ENCODE measurements around the gene SARNP.

The SARNP gene

DNA sequence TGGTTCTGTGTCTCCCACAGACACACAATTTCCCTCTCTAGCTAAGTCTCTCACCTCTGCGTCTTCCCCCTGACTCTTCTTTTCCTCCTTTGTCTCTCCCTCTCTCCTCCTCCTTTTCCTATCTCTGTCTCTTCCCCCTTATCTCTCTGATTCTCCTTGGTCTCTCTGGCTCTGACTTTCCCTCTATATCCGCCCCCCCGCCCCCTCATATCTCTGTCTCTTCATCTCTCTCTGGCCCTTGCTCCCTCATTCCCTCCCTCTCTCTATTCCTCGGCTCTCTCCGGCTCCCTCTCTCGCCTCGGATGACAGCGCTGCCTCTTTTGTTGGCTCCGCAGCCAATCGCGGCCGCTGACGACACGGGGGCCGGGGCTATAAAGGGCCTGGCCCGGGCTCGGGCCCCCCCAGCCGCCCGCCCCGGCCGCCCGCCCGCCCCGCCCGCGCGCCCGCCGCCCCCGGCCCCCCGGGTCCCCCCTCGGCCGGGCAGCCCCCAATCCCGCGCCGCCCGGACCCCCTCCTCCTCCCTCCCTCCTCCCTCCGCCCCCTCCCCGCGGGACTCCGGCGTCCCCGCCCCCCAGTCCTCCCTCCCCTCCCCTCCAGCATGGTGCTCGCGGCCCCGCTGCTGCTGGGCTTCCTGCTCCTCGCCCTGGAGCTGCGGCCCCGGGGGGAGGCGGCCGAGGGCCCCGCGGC, 74.7 kb downstream of the SARNP start, which contains the start of gene GDF11:
Gene GDF11, plus strand, starts transcription at position 404 of the 687 bp plus-strand sequence. Its CDS starts 195 bp downstream, at position 599.
- peak; percentile 93 for DNase-seq (ENCODE audit: low spot score)

DNA sequence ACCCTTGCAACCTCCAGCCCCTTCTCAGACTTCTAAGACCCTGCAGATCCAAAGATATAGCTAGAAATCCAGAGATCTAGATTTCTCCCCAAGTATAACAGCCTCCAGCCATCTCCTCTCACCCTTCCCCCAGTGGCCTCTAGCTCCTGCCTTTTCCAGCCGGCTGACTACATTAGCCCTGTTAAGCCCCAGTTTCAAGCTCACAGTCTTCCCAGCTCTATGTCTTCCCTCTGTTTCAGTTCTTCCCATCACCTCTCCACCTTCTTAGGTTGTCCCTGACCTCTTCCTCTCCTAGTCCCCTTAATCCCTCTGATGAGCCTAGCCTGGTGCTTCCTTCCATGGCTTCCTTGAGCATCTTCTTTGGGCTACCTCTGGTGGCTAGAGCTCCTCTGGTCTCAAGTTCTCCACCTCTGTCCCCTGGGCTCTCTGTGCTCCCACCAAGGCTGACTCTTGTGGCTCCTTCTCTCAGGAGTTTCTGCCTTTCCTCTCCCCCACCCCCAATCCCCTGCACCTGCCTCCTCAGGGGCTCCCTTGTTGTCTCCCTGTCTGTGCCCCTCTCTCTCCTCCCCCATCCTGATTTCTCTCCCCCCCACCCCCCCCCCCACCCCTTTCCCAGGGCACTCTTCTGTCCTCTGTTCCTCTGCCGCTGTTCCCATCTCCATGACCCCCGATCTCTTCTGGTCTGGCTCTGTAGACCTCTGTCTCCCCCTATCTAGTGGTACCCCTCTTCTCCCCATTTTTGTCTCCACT, 75.4 kb downstream of the SARNP start:
- no peak for DNase-seq (ENCODE audit: low spot score)

GRCh38 chr12:55739025-55739378, 78.5 kb downstream of the SARNP start:
- no peak for DNase-seq (ENCODE audit: low spot score)

GRCh38 chr12:55738123-55739024, 79.2 kb downstream of the SARNP start:
- peak; percentile 78 for DNase-seq (ENCODE audit: low spot score)

- no peak for DNase-seq (ENCODE audit: low spot score)
Measured at GRCh38 chr12:55737581-55738122, 79.9 kb downstream of the SARNP start.

DNA sequence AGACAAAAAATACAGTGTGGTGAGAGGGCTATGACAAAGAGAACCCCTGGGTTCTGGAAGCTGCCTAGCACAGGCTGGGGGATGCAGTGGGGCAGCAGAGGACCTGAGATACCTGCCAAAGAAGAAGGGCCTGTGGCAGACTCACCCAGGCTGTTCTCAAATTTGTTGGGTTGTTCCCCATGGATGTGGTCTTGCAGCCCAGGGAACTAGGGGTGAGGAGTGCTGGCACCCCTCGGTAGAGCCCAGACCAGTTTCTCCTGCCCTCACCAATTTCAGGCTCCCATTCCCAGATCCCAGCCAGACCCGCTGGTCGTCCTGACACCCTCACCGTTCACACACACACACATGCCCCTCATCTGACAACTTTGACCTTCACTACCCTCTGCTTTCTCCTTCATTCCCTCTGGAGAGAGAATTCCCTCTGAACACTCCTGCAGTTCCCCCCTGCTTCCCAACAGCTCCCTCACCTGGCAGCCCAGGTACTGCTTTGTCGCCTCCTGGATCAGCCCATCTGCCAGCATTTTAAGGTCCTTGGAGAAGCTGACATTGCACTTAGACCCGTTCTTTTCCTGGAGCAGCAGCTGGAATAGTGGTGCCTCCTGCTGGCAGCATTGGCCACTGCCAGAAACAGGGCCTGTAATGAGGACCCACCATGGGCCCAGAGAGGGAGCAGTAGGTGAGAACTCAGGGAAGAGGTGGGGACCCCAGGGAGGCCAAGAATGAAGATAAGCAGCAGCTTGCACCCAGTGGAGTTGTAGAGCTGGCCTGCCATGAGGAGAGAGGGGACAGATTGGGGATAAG, 80.5 kb downstream of the SARNP start:
- DNase-seq (ENCODE audit: low spot score) = peak; percentile 72

DNA sequence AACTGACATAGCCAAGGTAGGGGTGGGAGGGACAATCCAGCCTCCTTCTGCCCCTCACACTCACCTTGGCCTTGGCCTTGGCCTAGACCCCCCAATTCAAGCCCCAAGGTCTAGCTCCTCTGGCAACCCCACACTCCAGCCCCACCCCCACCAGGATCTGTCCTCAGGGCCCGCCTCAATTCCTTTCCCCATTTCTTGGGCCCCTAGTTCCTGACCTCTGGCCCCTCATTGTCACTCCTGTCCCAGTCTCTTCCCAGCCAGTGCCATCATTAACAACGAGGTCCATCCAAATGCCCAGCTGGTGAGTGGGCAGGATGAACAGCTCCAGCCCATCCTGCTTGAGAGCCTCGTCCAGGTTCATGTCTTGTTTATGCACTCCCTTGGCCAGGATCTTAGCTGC, 81.4 kb downstream of the SARNP start:
- no peak for DNase-seq (ENCODE audit: low spot score)

DNA sequence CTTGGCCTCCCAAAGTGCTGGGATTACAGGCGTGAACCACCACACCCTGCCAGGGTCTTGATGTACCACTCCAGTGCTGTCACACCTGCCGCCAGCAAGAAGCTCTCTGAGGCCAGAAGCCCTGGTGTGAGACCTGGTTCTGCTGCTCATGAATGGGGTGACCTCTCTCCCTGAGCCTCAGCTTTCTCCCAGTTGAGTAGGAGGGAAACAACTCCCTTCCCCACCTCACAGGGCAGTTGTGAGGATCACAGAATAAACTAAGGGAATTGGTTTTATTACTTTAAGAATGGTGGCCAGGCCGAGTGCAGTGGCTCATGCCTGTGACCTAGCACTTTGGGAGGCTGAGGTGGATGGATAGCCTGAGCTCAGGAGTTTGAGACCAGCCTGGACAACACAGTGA, 82.9 kb downstream of the SARNP start:
- no peak for DNase-seq (ENCODE audit: low spot score)

DNA sequence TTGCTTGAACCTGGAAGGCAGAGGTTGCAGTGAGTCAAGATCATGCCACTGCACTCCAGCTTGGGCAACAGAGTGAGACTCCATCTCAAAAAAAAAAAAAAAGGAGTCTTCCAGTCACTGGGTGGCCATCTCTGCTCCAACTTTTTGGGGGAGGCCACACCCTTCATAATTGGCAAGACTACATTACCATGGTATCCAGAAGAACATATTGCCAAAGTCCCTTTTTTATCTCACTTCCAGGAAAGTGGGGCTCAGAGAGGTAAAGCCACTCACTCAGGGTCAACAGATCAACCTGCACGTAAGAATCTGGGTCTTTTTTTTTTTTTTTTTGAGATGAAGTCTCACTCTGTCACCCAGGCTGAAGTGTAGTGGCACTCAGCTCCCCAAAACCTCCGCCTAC, 83.7 kb downstream of the SARNP start:
- DNase-seq (ENCODE audit: low spot score) = no peak

DNA sequence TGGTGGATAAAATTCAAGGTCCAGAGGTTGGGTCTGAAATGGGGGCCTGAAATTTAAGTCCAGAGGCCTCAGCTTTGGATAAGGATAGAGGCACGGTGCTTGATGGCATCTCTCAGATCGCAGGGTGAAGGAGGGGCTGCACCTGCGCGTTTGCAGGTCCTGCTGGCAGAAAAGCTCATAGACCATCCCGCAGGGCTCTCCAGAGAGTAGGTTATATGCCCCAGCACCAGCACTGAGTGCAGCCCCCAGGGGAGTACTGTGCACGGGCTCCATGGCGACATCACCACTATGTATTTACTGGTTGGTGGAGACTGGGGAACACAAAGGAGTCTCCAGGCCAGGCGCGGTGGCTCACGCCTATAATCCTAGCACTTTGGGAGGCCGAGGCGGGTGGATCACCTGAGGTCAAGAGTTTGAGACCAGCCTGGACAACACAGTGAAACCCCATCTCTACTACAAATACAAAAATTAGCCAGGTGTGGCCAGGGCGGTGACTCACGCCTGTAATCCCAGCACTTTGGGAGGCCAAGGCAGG, 84.4 kb downstream of the SARNP start:
- DNase-seq (ENCODE audit: low spot score) = no peak

DNA sequence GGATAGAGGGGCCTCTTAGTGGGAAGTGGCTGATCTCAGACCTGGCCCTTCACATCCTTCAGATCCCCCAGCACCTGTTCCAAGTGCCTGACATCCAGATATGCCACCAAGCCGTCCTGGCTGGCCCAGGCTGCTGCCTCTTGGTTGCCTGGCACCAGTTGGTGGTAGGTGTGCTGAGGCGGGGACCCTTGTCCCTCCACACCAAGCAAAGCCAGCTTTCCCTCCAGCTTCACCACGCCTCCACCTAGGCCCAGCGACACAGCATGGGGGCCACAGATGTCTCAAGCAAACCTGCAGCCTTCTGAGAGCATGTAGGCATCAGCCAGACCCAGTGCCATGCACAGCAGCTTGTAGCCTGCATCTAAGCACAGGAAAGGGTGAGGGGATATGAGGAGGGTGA, 85.2 kb downstream of the SARNP start:
- DNase-seq (ENCODE audit: low spot score) = no peak

DNA sequence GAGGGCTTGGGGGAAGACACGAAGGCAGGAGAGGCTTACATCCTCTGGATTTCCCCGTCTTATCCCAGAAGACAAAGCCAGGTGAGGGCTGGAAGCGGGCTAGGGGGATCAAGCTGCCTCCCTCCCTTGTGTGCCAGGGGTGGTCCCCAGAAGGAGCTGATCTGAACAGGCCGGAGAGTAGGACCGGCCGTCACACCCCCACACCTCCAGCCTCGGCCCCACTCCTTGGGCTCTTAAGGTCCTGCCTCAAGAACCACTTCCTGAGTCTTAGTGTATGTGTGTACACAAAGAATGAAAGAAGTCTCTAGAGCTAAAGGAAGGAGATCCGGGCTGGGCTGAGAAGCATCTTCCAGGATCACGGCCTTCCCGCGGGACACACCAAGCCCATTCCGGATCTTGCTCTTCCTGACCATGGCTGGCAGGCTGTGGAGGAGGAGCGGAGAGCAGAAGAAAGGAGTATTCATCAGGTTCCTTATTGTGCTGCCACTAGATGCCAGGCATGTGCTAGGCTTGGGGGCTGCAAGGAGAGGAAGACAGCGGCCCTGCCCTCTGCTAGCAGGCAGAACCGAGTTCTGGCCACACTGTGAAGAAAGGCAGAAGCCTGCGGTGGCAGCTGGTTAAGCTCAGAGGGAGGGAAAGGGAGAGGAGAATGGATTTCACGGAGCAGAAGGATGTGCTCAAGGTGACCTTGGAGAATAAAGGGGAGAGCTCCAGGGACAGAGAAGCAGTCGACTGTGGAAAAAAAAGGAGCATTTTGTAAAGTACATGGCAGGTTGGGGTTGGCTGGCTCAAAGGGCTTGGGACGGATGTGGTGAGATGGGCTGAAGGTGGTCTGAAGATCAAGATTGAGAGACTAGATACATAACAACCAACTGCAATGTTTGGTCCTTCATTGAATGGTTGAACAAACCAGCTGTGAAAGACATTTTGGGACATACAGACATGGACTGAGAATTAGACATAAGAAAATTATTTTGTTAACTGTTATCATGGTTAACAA, 87.4 kb downstream of the SARNP start:
- DNase-seq (ENCODE audit: low spot score) = peak; percentile 55

DNA sequence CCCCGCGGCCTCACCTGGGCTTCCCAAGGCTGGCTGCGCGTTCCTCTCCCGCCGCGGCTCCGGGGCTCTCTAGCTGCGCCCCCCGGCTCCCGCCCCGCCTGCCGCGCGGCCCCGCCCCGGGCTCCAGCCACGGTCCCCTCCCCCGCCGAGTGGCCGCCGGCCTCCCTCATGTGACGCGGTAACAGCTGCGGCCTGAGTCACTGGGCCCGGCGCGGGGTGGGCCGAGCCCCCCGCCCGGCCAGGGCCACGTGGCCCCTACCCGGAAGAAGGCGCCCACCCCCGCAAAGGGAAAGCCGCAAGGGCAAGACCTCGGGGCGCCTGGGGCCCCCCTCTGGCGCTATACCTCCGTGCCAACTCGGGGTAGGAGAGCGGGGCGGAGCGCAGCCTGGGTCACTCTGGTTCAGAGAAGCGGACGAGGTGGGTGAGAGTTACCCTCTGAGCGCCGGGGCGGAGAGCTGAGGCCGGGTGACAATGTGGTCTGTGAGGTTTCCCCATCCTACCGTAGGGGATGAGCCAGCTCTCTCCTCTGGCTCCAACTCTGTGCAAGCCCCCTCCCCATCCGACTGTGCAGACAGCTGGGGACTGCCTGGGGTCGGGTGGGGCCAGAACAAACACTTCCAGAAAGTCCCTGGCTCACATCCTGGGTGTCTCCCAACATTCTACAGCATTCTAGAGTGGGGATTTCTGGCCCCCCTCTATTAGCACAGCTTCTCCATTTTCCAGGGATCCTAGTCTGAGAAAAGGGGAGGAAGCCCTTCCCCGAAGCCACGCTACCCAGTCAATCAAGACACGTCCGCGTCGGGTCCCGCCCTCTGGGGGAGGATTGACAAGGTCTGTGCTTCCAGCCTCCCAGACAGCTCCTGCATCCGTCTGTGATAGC, 88.3 kb downstream of the SARNP start, which contains the start of gene CD63:
Gene CD63, minus strand, starts transcription at position 71 of the 880 bp plus-strand sequence. CDS start 668 bp downstream, outside the sequence.
- peak; percentile 96 for DNase-seq (ENCODE audit: low spot score)

DNA sequence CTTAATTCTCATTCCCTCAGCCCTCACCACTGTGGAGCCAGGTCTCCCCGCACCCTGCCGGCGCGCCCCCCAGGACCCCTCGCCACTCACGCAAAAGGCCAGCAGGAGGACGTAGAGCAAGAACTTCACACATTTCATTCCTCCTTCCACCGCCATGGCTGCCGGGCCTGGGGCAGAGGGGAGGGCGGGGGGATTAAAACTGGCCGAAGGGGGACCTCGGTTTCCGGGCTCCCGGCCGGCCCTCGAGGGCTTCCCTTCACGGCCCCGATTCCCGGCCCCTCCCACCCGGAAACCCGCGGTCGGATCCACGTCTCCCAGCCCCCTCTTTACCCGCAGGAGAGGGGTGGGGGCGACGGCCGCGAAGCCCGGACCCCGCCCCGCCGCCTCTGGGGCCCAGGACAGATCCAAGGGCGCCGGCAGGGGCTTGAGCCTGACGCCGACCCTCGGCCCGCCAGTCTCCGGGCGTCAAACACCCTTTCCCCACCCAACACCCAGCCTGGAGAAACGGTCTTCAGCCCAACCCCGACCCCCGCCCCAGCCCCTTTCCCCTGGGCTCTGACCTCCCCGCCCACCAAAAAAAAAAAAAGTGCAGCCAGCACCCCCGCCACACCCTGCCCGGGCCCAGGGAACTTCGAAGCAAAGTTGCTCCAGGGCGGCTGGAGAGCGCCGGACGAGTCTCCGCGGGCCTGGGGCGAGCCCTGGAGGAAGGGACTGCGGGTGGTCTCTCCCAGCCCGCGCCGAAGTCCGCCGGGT, 89.2 kb downstream of the SARNP start:
- peak; percentile 66 for DNase-seq (ENCODE audit: low spot score)

DNA sequence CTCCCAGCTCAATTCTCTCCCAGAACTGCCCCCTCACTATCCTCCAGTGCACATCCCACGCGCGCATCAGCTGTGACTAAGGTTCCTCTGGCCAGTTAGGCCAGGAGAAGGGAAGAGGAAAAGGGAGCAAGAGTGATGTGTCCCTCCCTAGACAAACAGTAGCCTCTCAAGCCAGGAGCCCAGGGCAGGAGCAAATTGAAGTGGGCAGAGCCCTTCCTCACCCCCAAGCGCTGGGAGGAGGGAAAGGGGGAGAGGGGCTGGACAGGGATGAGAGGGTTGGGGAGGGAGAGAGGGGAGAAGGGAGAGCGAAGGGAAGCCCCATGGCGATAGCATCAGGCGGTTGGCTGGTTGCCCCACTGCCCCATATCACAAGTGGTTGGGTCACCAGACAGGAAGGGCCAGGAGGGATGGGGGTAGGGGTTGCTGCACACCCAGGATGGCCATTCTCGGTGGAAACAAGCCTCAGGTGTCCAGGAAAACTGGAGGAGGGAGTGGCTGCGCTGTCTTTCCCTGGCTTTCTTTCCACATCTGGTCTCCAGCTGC, 89.8 kb downstream of the SARNP start:
- DNase-seq (ENCODE audit: low spot score) = no peak

GRCh38 chr12:55726971-55727370, 90.6 kb downstream of the SARNP start:
- no peak for DNase-seq (ENCODE audit: low spot score)

DNA sequence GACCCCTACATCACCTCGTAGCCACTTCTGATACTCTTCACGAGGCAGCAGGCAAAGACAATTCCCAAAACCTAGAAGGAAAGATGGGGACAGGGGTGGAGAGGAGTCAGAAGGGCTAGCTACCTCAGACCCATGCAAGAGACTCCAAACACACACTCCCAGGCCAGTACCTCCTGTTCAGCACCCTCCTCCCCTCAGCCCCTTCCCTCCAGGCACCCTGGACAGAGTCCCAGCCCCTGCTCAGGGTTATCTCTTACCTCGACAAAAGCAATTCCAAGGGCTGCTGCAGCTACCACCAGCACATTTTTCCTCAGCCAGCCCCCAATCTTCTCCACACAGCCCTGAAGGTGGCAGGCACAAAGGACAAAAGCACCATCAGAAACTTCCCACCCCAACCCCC, 92.0 kb downstream of the SARNP start:
- DNase-seq (ENCODE audit: low spot score) = no peak

DNA sequence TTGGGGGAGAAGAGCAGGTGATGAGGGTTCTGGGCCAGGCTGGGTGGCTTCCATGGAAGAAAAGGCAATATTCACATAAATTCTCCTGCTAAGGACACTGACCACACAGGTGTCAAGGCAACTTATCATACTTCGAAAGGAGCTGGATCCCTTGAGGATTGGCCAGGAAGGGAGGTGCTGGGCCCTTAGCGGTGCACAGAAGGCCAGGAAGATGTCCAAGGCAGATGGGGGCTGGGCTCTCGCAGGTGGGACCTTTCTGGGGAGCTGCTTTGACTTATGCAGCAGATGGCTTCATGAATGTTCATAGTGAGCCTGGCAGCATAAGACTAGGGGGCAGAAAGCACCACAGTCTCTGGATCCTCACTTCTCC, 92.6 kb downstream of the SARNP start:
- DNase-seq (ENCODE audit: low spot score) = no peak
